BJ (cell line): ENCODE measurements around the gene CSNK1G2. TPM values are rescaled to one million over a fixed set of nuclear protein-coding genes. Genes with fewer than 3 reads are reported as not detected.

ENCODE experiments used
- CTCF ChIA-PET: fragments of 350-600 bp; formaldehyde crosslinking; extraction: SDS; loops from one replicate; lab custom pipeline; 2021; ENCODE audit warnings: antibody characterized with exemption, inconsistent platforms; lab: Yijun Ruan, JAX
- POLR2A ChIA-PET: fragments of 300-600 bp; sonication (Branson Sonifier 250); formaldehyde crosslinking; extraction: SDS; loops from one replicate; lab custom pipeline; 2021; ENCODE audit warnings: antibody characterized with exemption; lab: Charles Lee
- DNase-seq: peaks from one replicate; pipeline ENCODE4 v3.0.0-alpha.2; 2011; ENCODE audit warnings: low read depth
- H3K27me3 ChIP-seq: 2 replicates; pipeline ENCODE4 v1.6.0; 2011; ENCODE audit warnings: low read length; ENCODE audit not compliant: control insufficient read depth, insufficient read depth
- H3K36me3 ChIP-seq: 2 replicates; pipeline ENCODE4 v1.5.1; 2011; ENCODE audit warnings: low read length; ENCODE audit not compliant: control insufficient read depth, insufficient read depth
- H3K4me3 ChIP-seq: 2 replicates; pipeline ENCODE4 v1.5.1; 2011; ENCODE audit warnings: low read depth, mild to moderate bottlenecking, control low read depth, low read length
- CTCF ChIP-seq: IDR thresholded peaks from 2 replicates; pipeline ENCODE4 v1.5.1; 2011; ENCODE audit warnings: low read depth, mild to moderate bottlenecking, control low read depth, inconsistent platforms, low read length, moderate library complexity; ENCODE audit not compliant: insufficient read depth
- polyA plus RNA-seq: library from polyadenylated mRNA; depleted of rRNA; stranded (reverse); fragments of >200 nt; gene quantifications from 2 replicates; pipeline ENCODE4 v1.2.3, GENCODE V29; 2011

Gene CSNK1G2
- polyA plus RNA-seq, 1 experiment = 48.1 TPM

GRCh38 chr19:1979017-1979416 lies 38.0 kb downstream of the CSNK1G2 start:
- ChIA-PET POLR2A (no interaction called here), CTCF (no interaction called here)
- H3K36me3 ChIP-seq = peaks cover 26% of the 10 kb centered on the region
- no peaks in the 10 kb centered on the region for H3K27me3 ChIP-seq
- DNase-seq = no peak
- no peak for TF ChIP-seq CTCF
- no peak overlapping the region for H3K4me3 ChIP-seq

GRCh38 chr19:1979642-1980041 lies 38.7 kb downstream of the CSNK1G2 start:
- Histone ChIP-seq H3K36me3 (peaks cover 23% of the 10 kb centered on the region), H3K4me3 (no peak overlapping the region), H3K27me3 (no peaks in the 10 kb centered on the region)
- DNase-seq = no peak
- ChIA-PET POLR2A (no interaction called here), CTCF (no interaction called here)
- TF ChIP-seq CTCF = no peak

GRCh38 chr19:1980091-1980808 lies 39.3 kb downstream of the CSNK1G2 start:
- ChIA-PET POLR2A (no interaction called here), CTCF (no interaction called here)
- no peak for TF ChIP-seq CTCF
- H3K27me3 ChIP-seq = no peaks in the 10 kb centered on the region
- DNase-seq = no peak
- peaks cover 24% of the 10 kb centered on the region for H3K36me3 ChIP-seq
- H3K4me3 ChIP-seq = no peak overlapping the region

- Histone ChIP-seq H3K36me3 (peaks cover 23% of the 10 kb centered on the region), H3K27me3 (no peaks in the 10 kb centered on the region), H3K4me3 (no peak overlapping the region)
- no peak for DNase-seq
- POLR2A ChIA-PET = no interaction called here
- no peak for TF ChIP-seq CTCF
- CTCF ChIA-PET = no interaction called here
Measured at GRCh38 chr19:1980809-1981181, 39.8 kb downstream of the CSNK1G2 start.

- Histone ChIP-seq H3K27me3 (no peaks in the 10 kb centered on the region), H3K4me3 (no peak overlapping the region), H3K36me3 (peaks cover 27% of the 10 kb centered on the region)
- DNase-seq = no peak
- ChIA-PET POLR2A (no interaction called here), CTCF (no interaction called here)
- TF ChIP-seq CTCF = no peak
Measured at GRCh38 chr19:1981253-1981652, 40.3 kb downstream of the CSNK1G2 start.
